Left renal pelvis (tissue), 4 donors: Measurements from ENCODE around the gene TSKU. TPM values are rescaled to one million over a fixed set of nuclear protein-coding genes. Genes with fewer than 3 reads are reported as not detected.
"Not testable (repeated sequence)": the region's sequence is repeated elsewhere in the genome, so short reads cannot be mapped to it uniquely, and the experiment has no call there.

Experiments
- DNase-seq, 4 donors: peaks; one replicate each; pipeline ENCODE4 v3.0.0-alpha.2; 2013; ENCODE audit warnings: low read depth in 4 of 4, low spot score in 3 of 4
- polyA plus RNA-seq, 4 donors: library from polyadenylated mRNA; unstranded; fragments of 120-200 nt; gene quantifications; one replicate each; pipeline ENCODE4 v1.2.1, GENCODE V29; 2013; ENCODE audit not compliant: insufficient read length in 4 of 4

TSKU gene
- polyA plus RNA-seq, 4 donors: 21.5 to 47.8 (median 26.3) TPM

GRCh38 chr11:76787271-76787670 lies 4.1 kb downstream of the TSKU start:
- DNase-seq: no peak

GRCh38 chr11:76787911-76788596 lies 4.9 kb downstream of the TSKU start:
- DNase-seq: no peak

- DNase-seq: no peak
Observed at GRCh38 chr11:76788661-76789442, 5.7 kb downstream of the TSKU start.

- no peak for DNase-seq
Observed at GRCh38 chr11:76789443-76789719, 6.2 kb downstream of the TSKU start.

GRCh38 chr11:76790251-76790650 lies 7.1 kb downstream of the TSKU start:
- no peak for DNase-seq

- not testable (repeated sequence) for DNase-seq
Observed at GRCh38 chr11:76791002-76791770, 8.0 kb downstream of the TSKU start.

- DNase-seq: no peak
Observed at GRCh38 chr11:76791861-76792260, 8.7 kb downstream of the TSKU start.

- no peak for DNase-seq
Observed at GRCh38 chr11:76792505-76793264, 9.5 kb downstream of the TSKU start.

- DNase-seq: no peak
Observed at GRCh38 chr11:76793391-76794291, 10.5 kb downstream of the TSKU start.

GRCh38 chr11:76794371-76795289 lies 11.5 kb downstream of the TSKU start:
- no peak for DNase-seq

- DNase-seq: no peak
Observed at GRCh38 chr11:76795290-76795935, 12.3 kb downstream of the TSKU start.

GRCh38 chr11:76795936-76796441 lies 12.8 kb downstream of the TSKU start:
- DNase-seq: no peak

- no peak for DNase-seq
Observed at GRCh38 chr11:76796511-76797198, 13.5 kb downstream of the TSKU start.

GRCh38 chr11:76797341-76798201 lies 14.4 kb downstream of the TSKU start:
- no peak for DNase-seq

GRCh38 chr11:76798202-76798581 lies 15.0 kb downstream of the TSKU start:
- DNase-seq: no peak

GRCh38 chr11:76798671-76799065 lies 15.5 kb downstream of the TSKU start:
- no peak for DNase-seq
